ENCODE data around the gene CDH4.

Gene CDH4

DNA sequence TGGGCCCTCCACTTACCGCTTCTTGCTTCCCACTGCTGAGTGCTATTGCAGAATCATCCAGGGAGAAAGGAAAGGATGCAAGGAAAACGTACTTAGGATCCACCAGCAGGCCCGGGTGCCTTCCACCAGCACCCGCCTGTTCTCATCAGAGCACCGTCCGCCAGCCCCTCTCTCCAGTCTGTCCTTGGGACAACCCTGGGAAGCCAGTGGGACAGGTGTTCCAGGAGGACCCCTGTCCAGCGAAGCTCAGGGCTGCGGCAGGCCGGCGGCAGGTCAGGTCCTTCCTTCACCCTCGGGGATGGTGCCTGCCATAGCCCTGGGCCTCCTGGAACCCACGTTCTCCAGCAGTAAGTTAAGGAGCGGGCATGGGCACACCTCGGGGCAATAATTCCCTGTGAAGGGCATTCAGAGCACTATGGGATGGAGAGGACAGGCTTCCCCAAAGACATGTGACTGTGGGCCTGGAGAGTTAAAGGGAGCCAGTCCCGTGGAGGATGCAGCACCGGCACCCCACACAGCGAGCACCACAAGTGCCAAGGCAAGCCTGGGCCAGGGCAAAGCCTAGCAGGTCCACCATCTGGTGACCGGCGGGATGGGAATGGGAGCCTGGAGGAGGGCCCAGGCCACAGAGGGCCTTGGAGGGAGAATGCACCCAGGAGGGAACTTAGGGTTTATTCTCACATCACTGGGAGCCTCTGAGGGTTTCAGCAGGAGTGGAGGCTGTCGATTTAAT lies 416.9 kb downstream of the CDH4 start:
- TF ChIP-seq EZH2phosphoT487 (conservative IDR thresholded peaks at IDR 0.05; ENCODE audit: low read length), result no peak
- TF ChIP-seq, protein P1, sequence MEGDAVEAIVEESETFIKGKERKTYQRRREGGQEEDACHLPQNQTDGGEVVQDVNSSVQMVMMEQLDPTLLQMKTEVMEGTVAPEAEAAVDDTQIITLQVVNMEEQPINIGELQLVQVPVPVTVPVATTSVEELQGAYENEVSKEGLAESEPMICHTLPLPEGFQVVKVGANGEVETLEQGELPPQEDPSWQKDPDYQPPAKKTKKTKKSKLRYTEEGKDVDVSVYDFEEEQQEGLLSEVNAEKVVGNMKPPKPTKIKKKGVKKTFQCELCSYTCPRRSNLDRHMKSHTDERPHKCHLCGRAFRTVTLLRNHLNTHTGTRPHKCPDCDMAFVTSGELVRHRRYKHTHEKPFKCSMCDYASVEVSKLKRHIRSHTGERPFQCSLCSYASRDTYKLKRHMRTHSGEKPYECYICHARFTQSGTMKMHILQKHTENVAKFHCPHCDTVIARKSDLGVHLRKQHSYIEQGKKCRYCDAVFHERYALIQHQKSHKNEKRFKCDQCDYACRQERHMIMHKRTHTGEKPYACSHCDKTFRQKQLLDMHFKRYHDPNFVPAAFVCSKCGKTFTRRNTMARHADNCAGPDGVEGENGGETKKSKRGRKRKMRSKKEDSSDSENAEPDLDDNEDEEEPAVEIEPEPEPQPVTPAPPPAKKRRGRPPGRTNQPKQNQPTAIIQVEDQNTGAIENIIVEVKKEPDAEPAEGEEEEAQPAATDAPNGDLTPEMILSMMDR (IDR thresholded peaks at IDR 0.05; ENCODE audit: insufficient read depth, low read length, poor library complexity, severe bottlenecking), result no peak
- no peak overlapping the region for H3K27ac ChIP-seq (ENCODE audit: low read depth, low read length)
- H3K27me3 ChIP-seq (ENCODE audit: low read length), result no peaks in the 10 kb centered on the region
- no peaks in the 10 kb centered on the region for H3K9me3 ChIP-seq (ENCODE audit: insufficient read depth, low read length)
- no peaks in the 10 kb centered on the region for H3K9me2 ChIP-seq (replicated peaks; ENCODE audit: insufficient read depth, low read length)
- H3K36me3 ChIP-seq (ENCODE audit: low read length), result no peaks in the 10 kb centered on the region
- no peak overlapping the region for H3K9ac ChIP-seq (ENCODE audit: low read length)
- no peaks in the 10 kb centered on the region for H3K79me2 ChIP-seq (ENCODE audit: insufficient read depth, low read length)
- no peaks in the 10 kb centered on the region for H3F3A ChIP-seq (ENCODE audit: insufficient read depth)
- no peak overlapping the region for H3K4me2 ChIP-seq (ENCODE audit: low read depth, low read length, poor library complexity, severe bottlenecking)
- H4K20me1 ChIP-seq (ENCODE audit: low read depth, low read length), result no peaks in the 10 kb centered on the region
- no peak overlapping the region for H3K4me3 ChIP-seq (ENCODE audit: insufficient read depth, low read length, poor library complexity, severe bottlenecking)
- H2AFZ ChIP-seq (ENCODE audit: low read depth, low read length, severe bottlenecking), result no peak overlapping the region

DNA sequence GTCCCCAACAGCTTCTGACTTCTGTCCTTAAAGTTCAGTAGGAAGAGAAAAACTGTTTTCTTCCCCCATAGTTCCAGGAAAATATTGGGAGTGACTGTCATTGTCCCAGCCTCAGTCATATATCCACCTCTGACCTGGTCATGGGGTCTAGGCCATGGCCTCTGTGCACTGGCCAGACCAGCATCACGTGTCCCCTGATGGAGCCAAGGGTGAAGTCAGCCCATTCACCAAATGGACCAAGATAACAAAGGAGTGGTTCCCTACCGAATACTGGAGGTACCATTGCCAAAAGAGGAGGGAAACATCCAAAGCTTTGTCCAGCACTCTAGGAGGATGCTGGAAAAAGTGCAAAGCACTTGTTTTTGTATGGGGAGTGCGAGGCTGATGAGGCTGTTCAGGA lies 418.2 kb downstream of the CDH4 start:
- H3K9me2 ChIP-seq (replicated peaks; ENCODE audit: insufficient read depth, low read length), result no peaks in the 10 kb centered on the region
- H3F3A ChIP-seq (ENCODE audit: insufficient read depth), result no peaks in the 10 kb centered on the region
- H3K27me3 ChIP-seq (ENCODE audit: low read length), result no peaks in the 10 kb centered on the region
- no peaks in the 10 kb centered on the region for H4K20me1 ChIP-seq (ENCODE audit: low read depth, low read length)
- H3K36me3 ChIP-seq (ENCODE audit: low read length), result no peaks in the 10 kb centered on the region
- no peak overlapping the region for H3K4me2 ChIP-seq (ENCODE audit: low read depth, low read length, poor library complexity, severe bottlenecking)
- no peak overlapping the region for H3K27ac ChIP-seq (ENCODE audit: low read depth, low read length)
- no peaks in the 10 kb centered on the region for H3K79me2 ChIP-seq (ENCODE audit: insufficient read depth, low read length)
- H3K9me3 ChIP-seq (ENCODE audit: insufficient read depth, low read length), result no peaks in the 10 kb centered on the region
- H2AFZ ChIP-seq (ENCODE audit: low read depth, low read length, severe bottlenecking), result no peak overlapping the region
- H3K4me3 ChIP-seq (ENCODE audit: insufficient read depth, low read length, poor library complexity, severe bottlenecking), result no peak overlapping the region
- H3K9ac ChIP-seq (ENCODE audit: low read length), result no peak overlapping the region
- TF ChIP-seq, protein P1 (IDR thresholded peaks at IDR 0.05; ENCODE audit: insufficient read depth, low read length, poor library complexity, severe bottlenecking), result no peak
- no peak for TF ChIP-seq EZH2phosphoT487 (conservative IDR thresholded peaks at IDR 0.05; ENCODE audit: low read length)

DNA sequence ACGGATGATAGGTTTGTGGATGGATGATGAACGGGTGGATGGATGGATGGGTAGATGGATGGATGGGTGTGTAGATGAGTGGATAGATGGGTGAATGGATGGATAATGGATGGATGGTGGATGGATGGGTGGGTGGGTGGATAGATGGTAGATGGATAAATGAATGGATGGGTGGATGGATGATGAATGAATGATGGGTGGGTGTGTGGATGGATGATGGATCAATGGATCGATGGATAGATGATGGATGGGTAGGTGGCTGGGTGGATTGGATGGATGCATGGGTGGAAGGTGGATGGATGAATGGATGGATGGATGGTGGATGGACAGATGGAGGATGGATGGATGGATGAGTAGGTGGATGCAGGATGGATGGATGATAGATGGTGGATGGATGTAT lies 419.5 kb downstream of the CDH4 start:
- no peak for TF ChIP-seq EZH2phosphoT487 (conservative IDR thresholded peaks at IDR 0.05; ENCODE audit: low read length)
- TF ChIP-seq, protein P1 (IDR thresholded peaks at IDR 0.05; ENCODE audit: insufficient read depth, low read length, poor library complexity, severe bottlenecking), result no peak

More for the DNA sequence above, 419.5 kb downstream of the CDH4 start:
- no peak overlapping the region for H2AFZ ChIP-seq (ENCODE audit: low read depth, low read length, severe bottlenecking)
- no peaks in the 10 kb centered on the region for H3F3A ChIP-seq (ENCODE audit: insufficient read depth)
- no peaks in the 10 kb centered on the region for H3K27me3 ChIP-seq (ENCODE audit: low read length)
- no peak overlapping the region for H3K4me2 ChIP-seq (ENCODE audit: low read depth, low read length, poor library complexity, severe bottlenecking)
- H3K36me3 ChIP-seq (ENCODE audit: low read length), result no peaks in the 10 kb centered on the region
- H4K20me1 ChIP-seq (ENCODE audit: low read depth, low read length), result no peaks in the 10 kb centered on the region
- no peak overlapping the region for H3K27ac ChIP-seq (ENCODE audit: low read depth, low read length)
- no peaks in the 10 kb centered on the region for H3K9me2 ChIP-seq (replicated peaks; ENCODE audit: insufficient read depth, low read length)
- no peak overlapping the region for H3K4me3 ChIP-seq (ENCODE audit: insufficient read depth, low read length, poor library complexity, severe bottlenecking)
- H3K9me3 ChIP-seq (ENCODE audit: insufficient read depth, low read length), result no peaks in the 10 kb centered on the region
- H3K9ac ChIP-seq (ENCODE audit: low read length), result no peak overlapping the region
- no peaks in the 10 kb centered on the region for H3K79me2 ChIP-seq (ENCODE audit: insufficient read depth, low read length)
